Body of pancreas (tissue), 4 donors: ENCODE results near the gene RBM24. TPM values are rescaled to one million over a fixed set of nuclear protein-coding genes. Genes with fewer than 3 reads are reported as not detected.

Source experiments
- ATAC-seq: fragments of 150-250 bp; one replicate; pipeline ENCODE4 v1.9.1; 2016
- DNase-seq, 4 donors: peaks; one replicate each; pipeline ENCODE4 v3.0.0-alpha.2; 2019
- H3K27ac ChIP-seq, 4 donors: fragments of 200-600 bp; sonication (generic); 1 replicate in 3 of 4; 2 replicates in 1 of 4; pipeline versions ENCODE4 v1.5.1 to v1.6.1; 2016 to 2019; ENCODE audit warnings: mild to moderate bottlenecking in 1 of 4, mixed read lengths in 1 of 4, moderate library complexity in 1 of 4
- H3K27me3 ChIP-seq, 2 donors: fragments of 200-600 bp; sonication (generic); one replicate each; pipeline ENCODE4 v1.6.0; 2016; ENCODE audit warnings: mild to moderate bottlenecking in 1 of 2
- H3K36me3 ChIP-seq, 2 donors: fragments of 200-600 bp; sonication (generic); replicated peaks in 1 of 2; 2 replicates each; pipeline ENCODE4 v1.5.1; 2016; ENCODE audit warnings: low read depth in 2 of 2; ENCODE audit not compliant: insufficient read depth in 1 of 2
- H3K4me1 ChIP-seq: fragments of 200-600 bp; sonication (generic); one replicate; pipeline ENCODE4 v1.6.0; 2016
- H3K4me3 ChIP-seq, 2 donors: fragments of 200-600 bp; sonication (generic); 1 replicate in 1 of 2; 2 replicates in 1 of 2; pipeline ENCODE4 v1.5.1; 2016 to 2019
- H3K9me3 ChIP-seq, 3 donors: fragments of 200-600 bp; sonication (generic); 1 replicate in 2 of 3; 2 replicates in 1 of 3; pipeline ENCODE4 v1.5.1; 2016
- POLR2A ChIP-seq, 3 donors: fragments of 450-650 bp; IDR thresholded peaks; one replicate each; pipeline ENCODE4 v1.6.1; 2016; ENCODE audit warnings: antibody characterized with exemption in 3 of 3, mild to moderate bottlenecking in 2 of 3
- WGBS, 2 donors: methylation state at CpG; one replicate each; pipeline ENCODE4 v1.1.5; 2017; 5-methylcytosine and 5-hydroxymethylcytosine counted together
- intact Hi-C: fragments of 100-400 bp; cut with DNase I; formaldehyde crosslinking; loops from one replicate; pipeline ENCODE4 v1.15.1; 2023
- total RNA-seq, 2 donors: library from RNA; depleted of rRNA; stranded (reverse); fragments of >200 nt; gene quantifications; one replicate each; pipeline ENCODE4 v1.1.0, GENCODE V29; 2016
- TF ChIP-seq, protein P1 (sequence below), 7 experiments: fragments of 450-650 bp in 4 of 7; fragments of 200-600 bp in 3 of 7; sonication (generic) in 3 of 7; IDR thresholded peaks; one replicate each; pipeline ENCODE4 v1.5.1; 2016 to 2019; ENCODE audit warnings: antibody characterized with exemption in 7 of 7

Gene RBM24
- total RNA-seq, 2 donors from 2014 or later, result 2.3 TPM; not detected in 1

DNA sequence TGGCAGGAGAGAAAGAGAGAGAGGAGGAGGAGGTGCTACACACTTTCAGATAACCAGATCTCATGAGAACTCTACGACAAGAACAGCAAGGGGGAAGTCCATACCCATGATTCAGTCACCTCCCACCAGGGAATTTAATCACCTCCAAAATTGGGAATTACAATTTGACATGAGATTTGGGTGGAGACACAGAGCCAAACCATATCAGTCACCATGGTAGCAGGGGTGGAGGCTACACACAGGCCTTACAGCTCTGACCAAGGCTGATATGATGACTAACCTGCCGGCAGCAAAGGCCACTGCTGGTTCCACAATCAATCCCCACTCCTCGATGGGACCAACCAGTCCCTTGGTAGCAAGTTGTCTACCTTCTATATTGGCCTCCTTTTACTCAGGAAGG, 13.6 kb upstream of the RBM24 start:
- no peak for ATAC-seq
- DNase-seq, result no peak
- Histone ChIP-seq H3K4me1 (no peaks in the 10 kb centered on the region), H3K9me3 (no peaks in the 10 kb centered on the region), H3K27me3 (no peaks in the 10 kb centered on the region), H3K36me3 (no peaks in the 10 kb centered on the region), H3K4me3 (no peak overlapping the region), H3K27ac (no peak overlapping the region)
- 73 to 82% methylated on average over 3 of the region's 3 CpGs for WGBS, 2 donors
- no peak for TF ChIP-seq POLR2A (IDR thresholded peaks at IDR 0.05)
- TF ChIP-seq, protein P1, sequence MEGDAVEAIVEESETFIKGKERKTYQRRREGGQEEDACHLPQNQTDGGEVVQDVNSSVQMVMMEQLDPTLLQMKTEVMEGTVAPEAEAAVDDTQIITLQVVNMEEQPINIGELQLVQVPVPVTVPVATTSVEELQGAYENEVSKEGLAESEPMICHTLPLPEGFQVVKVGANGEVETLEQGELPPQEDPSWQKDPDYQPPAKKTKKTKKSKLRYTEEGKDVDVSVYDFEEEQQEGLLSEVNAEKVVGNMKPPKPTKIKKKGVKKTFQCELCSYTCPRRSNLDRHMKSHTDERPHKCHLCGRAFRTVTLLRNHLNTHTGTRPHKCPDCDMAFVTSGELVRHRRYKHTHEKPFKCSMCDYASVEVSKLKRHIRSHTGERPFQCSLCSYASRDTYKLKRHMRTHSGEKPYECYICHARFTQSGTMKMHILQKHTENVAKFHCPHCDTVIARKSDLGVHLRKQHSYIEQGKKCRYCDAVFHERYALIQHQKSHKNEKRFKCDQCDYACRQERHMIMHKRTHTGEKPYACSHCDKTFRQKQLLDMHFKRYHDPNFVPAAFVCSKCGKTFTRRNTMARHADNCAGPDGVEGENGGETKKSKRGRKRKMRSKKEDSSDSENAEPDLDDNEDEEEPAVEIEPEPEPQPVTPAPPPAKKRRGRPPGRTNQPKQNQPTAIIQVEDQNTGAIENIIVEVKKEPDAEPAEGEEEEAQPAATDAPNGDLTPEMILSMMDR (IDR thresholded peaks at IDR 0.05), result no peak
- intact Hi-C loops, result no loop called here

GRCh38 chr6:17268114-17268513, 13.0 kb upstream of the RBM24 start:
- no peak for ATAC-seq
- H3K27ac ChIP-seq, result no peak overlapping the region
- DNase-seq, result no peak
- TF ChIP-seq, protein P1 (IDR thresholded peaks at IDR 0.05), result no peak
- TF ChIP-seq POLR2A (IDR thresholded peaks at IDR 0.05), result no peak
- H3K4me3 ChIP-seq, result no peak overlapping the region
- H3K4me1 ChIP-seq, result no peaks in the 10 kb centered on the region
- no peaks in the 10 kb centered on the region for H3K36me3 ChIP-seq
- 75 to 84% methylated on average over 6 of the region's 6 CpGs for WGBS, 2 donors
- no peaks in the 10 kb centered on the region for H3K27me3 ChIP-seq
- intact Hi-C loops, result no loop called here
- H3K9me3 ChIP-seq, result no peaks in the 10 kb centered on the region

DNA sequence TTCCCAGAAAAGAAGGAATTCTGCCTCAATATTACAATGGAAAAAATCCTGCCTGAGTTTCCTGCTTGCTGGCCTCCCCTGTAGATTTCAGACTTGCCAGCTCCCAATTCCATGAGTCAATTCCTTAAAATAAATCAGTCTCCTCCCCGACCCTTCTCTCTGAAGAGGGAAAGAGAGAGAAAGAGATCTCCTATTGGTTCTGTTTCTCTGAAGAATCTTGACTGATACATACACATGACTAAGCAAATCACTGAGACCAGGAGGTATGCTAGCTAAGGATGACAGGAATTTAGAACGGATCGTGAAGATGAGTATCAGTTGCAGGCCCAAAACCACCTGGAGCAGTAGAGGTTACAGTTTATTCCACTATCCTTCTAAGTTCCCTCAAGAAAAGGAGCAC, 11.3 kb upstream of the RBM24 start:
- DNase-seq, result no peak

DNA sequence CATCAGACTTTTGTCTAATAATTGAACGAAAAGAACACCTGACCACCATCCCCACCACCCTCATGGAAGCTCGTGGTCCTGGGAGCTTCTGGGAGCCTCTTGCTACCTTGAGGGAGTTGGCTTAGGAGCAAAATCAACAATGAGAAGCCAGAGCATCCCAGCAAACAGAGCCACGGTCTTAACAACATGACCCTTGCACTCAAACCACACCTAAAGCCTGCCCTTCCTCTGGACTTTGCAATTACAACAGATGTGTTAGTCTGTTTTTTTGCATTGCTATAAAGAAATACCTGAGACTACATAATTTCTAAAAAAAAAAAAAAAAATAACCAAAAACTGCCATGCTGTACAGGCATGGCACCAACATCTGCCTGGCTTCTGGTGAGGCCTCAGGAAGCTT, 9.5 kb upstream of the RBM24 start:
- 47% methylated on average over 3 of the region's 3 CpGs for WGBS, 2 donors

More for the DNA sequence above, 11.3 kb upstream of the RBM24 start:
- ATAC-seq, result no peak
- H3K27ac ChIP-seq, result no peak overlapping the region
- H3K36me3 ChIP-seq, result no peaks in the 10 kb centered on the region
- no peak for TF ChIP-seq POLR2A (IDR thresholded peaks at IDR 0.05)
- intact Hi-C loops, result no loop called here
- WGBS, 2 donors, result 83 to 85% methylated on average over 3 of the region's 3 CpGs
- no peak overlapping the region for H3K4me3 ChIP-seq
- no peaks in the 10 kb centered on the region for H3K4me1 ChIP-seq
- H3K27me3 ChIP-seq, result no peaks in the 10 kb centered on the region
- no peaks in the 10 kb centered on the region for H3K9me3 ChIP-seq

DNA sequence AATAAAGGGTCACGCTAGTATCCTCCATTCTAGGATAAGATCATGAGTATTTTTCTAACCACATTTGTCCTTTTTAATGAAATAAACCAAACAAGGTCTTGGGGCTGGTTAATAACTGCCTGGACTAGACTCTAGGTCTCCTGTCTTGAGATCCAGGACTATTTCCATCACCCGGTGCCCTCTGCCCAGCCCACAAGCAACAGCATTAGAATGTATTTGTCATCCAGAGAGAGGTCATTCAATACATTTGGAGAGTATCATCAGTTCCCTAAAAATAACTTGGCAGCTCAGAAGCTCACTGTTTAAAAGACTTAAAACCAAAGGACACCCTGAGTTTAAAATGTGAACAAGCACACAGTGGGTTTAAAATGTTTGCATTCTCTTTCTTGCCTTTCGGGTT, 4.4 kb upstream of the RBM24 start:
- no peak overlapping the region for H3K27ac ChIP-seq
- TF ChIP-seq POLR2A (IDR thresholded peaks at IDR 0.05), result no peak
- TF ChIP-seq, protein P1 (IDR thresholded peaks at IDR 0.05), result no peak
- ATAC-seq, result no peak

More for the DNA sequence above, 9.5 kb upstream of the RBM24 start:
- Histone ChIP-seq H3K9me3 (no peaks in the 10 kb centered on the region), H3K27ac (no peak overlapping the region), H3K4me3 (no peak overlapping the region), H3K4me1 (no peaks in the 10 kb centered on the region), H3K27me3 (no peaks in the 10 kb centered on the region), H3K36me3 (no peaks in the 10 kb centered on the region)
- intact Hi-C loops, result no loop called here
- ATAC-seq, result no peak
- DNase-seq, result no peak
- TF ChIP-seq, protein P1 (IDR thresholded peaks at IDR 0.05), result no peak
- TF ChIP-seq POLR2A (IDR thresholded peaks at IDR 0.05), result no peak

More for the DNA sequence above, 4.4 kb upstream of the RBM24 start:
- no peaks in the 10 kb centered on the region for H3K9me3 ChIP-seq
- no peak overlapping the region for H3K4me3 ChIP-seq
- H3K36me3 ChIP-seq, result no peaks in the 10 kb centered on the region
- no peaks in the 10 kb centered on the region for H3K27me3 ChIP-seq
- peaks cover 6% of the 10 kb centered on the region for H3K4me1 ChIP-seq
- WGBS, 2 donors, result 74 to 76% methylated on average over 3 of the region's 3 CpGs
- intact Hi-C loops, result no loop called here
- no peak for DNase-seq
